ENCODE measurements around the gene SPON1. TPM values are rescaled to one million over a fixed set of nuclear protein-coding genes. Genes with fewer than 3 reads are reported as not detected.

Gene SPON1
- total and polyA plus RNA-seq, 12 donors: 2.7 to 116 (median 34.4) TPM

GRCh38 chr11:14018441-14018840 lies 55.9 kb downstream of the SPON1 start:
- no peak overlapping the region for H3K27ac ChIP-seq
- TF ChIP-seq CTCF (IDR thresholded peaks at IDR 0.05) (no peak), POLR2A (IDR thresholded peaks at IDR 0.05) (no peak)
- 71 to 81% (median 77%) methylated on average over 2 of the region's 2 CpGs for WGBS, 4 donors
- no peaks in the 10 kb centered on the region for H3K36me3 ChIP-seq (replicated peaks in 1 of 2)
- H3K4me1 ChIP-seq (replicated peaks in 1 of 2): peaks cover 9 to 13% of the 10 kb centered on the region in 2 donors
- no peak overlapping the region for H3K4me3 ChIP-seq
- H3K27me3 ChIP-seq: no peaks in the 10 kb centered on the region
- intact Hi-C loops (cut with DNase I): no loop called here
- no peaks in the 10 kb centered on the region for H3K9me3 ChIP-seq (replicated peaks in 1 of 3)
- DNase-seq: no peak

GRCh38 chr11:14021738-14022137 lies 59.2 kb downstream of the SPON1 start:
- no peak overlapping the region for H3K4me3 ChIP-seq
- WGBS, 4 donors: 73 to 78% (median 77%) methylated on average over 4 of the region's 4 CpGs
- H3K27ac ChIP-seq: no peak overlapping the region
- H3K36me3 ChIP-seq (replicated peaks in 1 of 2): no peaks in the 10 kb centered on the region
- no peaks in the 10 kb centered on the region for H3K9me3 ChIP-seq (replicated peaks in 1 of 3)
- intact Hi-C loops (cut with DNase I): no loop called here
- TF ChIP-seq POLR2A (IDR thresholded peaks at IDR 0.05) (no peak), CTCF (IDR thresholded peaks at IDR 0.05) (no peak)
- no peaks in the 10 kb centered on the region for H3K27me3 ChIP-seq
- DNase-seq: no peak
- no peaks in the 10 kb centered on the region for H3K4me1 ChIP-seq (replicated peaks in 1 of 2)

DNA sequence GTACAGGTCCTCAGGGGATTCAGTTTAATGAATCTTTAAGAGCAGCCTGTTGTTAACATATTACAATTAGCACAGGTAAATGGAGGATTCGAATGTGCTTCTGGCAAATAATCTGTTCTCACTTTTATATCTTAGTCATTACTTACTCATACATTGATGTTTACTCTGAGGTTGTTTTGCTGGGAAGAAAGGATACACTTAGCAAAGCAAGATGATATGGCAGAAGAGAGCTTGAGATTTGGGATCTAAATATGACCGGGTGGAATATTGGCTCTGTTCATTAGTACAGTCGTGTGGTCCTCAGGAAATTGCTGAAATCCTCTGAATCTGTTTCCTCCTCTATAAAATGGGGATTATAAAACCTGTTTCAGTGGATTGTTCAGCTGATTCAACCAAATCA lies 59.7 kb downstream of the SPON1 start:
- Histone ChIP-seq H3K27ac (no peak overlapping the region), H3K36me3 (replicated peaks in 1 of 2) (no peaks in the 10 kb centered on the region), H3K4me1 (replicated peaks in 1 of 2) (no peaks in the 10 kb centered on the region), H3K9me3 (replicated peaks in 1 of 3) (no peaks in the 10 kb centered on the region), H3K27me3 (no peaks in the 10 kb centered on the region), H3K4me3 (no peak overlapping the region)
- no peak for DNase-seq
- TF ChIP-seq POLR2A (IDR thresholded peaks at IDR 0.05): no peak
- no peak for TF ChIP-seq CTCF (IDR thresholded peaks at IDR 0.05)
- intact Hi-C loops (cut with DNase I): no loop called here
- 39 to 70% (median 60%) methylated on average over 3 of the region's 3 CpGs for WGBS, 4 donors

DNA sequence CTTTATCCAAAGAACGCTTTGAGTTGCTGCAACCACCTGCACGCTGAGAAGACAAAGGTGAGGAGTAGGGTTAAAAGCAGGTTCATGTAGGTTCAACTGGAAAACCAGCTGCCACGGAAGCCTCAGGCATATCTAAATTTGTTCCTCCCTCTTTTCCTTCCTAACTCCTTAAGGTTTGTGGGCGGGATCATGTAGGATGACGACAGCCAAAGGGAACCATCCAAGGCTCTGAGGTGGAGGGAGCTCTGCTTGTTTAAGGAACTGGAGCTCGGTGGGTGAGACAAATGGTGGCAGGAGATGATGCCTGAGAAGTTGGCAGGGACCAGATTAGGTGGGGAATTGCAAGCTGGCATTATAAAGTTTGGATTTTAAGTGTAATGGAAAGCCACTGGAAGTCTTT lies 60.3 kb downstream of the SPON1 start:
- WGBS, 4 donors: 73 to 79% (median 76%) methylated on average over 6 of the region's 6 CpGs
- H3K4me3 ChIP-seq: no peak overlapping the region
- no peak for DNase-seq
- no peaks in the 10 kb centered on the region for H3K27me3 ChIP-seq
- H3K27ac ChIP-seq: no peak overlapping the region
- H3K9me3 ChIP-seq (replicated peaks in 1 of 3): no peaks in the 10 kb centered on the region
- TF ChIP-seq CTCF (IDR thresholded peaks at IDR 0.05) (no peak), POLR2A (IDR thresholded peaks at IDR 0.05) (no peak)
- no peaks in the 10 kb centered on the region for H3K36me3 ChIP-seq (replicated peaks in 1 of 2)
- intact Hi-C loops (cut with DNase I): no loop called here
- no peaks in the 10 kb centered on the region for H3K4me1 ChIP-seq (replicated peaks in 1 of 2)
